ENCODE measurements around the gene HABP4. TPM values are rescaled to one million over a fixed set of nuclear protein-coding genes. Genes with fewer than 3 reads are reported as not detected.

The HABP4 gene
- total and polyA plus RNA-seq, 10 of the 15 experiments (the other 5 are each of a cell fraction or from before 2014, with no cell fraction given) = 1.6 to 15.4 (median 11.6) TPM

GRCh38 chr9:96425500-96426169 lies 24.3 kb upstream of the HABP4 start (continued):
- TF ChIP-seq REST (IDR thresholded peaks at IDR 0.05; ENCODE audit: low read depth, low read length) (no peak), SMAD1 (IDR thresholded peaks at IDR 0.05; ENCODE audit: low read depth, partially characterized antibody) (no peak), CBX3 (IDR thresholded peaks at IDR 0.05; ENCODE audit: borderline replicate concordance, low read depth) (no peak), POLR2A (IDR thresholded peaks at IDR 0.05; ENCODE audit: low read depth, low read length) (no peak), HDAC6 (IDR thresholded peaks at IDR 0.05; ENCODE audit: unreplicated experiment) (no peak), NRF1 (conservative IDR thresholded peaks at IDR 0.05; ENCODE audit: low read depth, low read length) (no peak), ATF2 (IDR thresholded peaks at IDR 0.05; ENCODE audit: low read length) (no peak), HCFC1 (IDR thresholded peaks at IDR 0.05; ENCODE audit: low read length) (no peak), EGR1 (IDR thresholded peaks at IDR 0.05; ENCODE audit: borderline replicate concordance in 1 of 2, low read depth in 2 of 2, low read length in 2 of 2) (no peak), E2F8 (IDR thresholded peaks at IDR 0.05; ENCODE audit: low read depth, partially characterized antibody) (no peak), YBX1 (IDR thresholded peaks at IDR 0.05) (no peak), ZNF207 (IDR thresholded peaks at IDR 0.05; ENCODE audit: borderline replicate concordance) (no peak)

Measured in GM12878 (cell line).